NCI-H82 treated with DMSO at 0.1 percent for 48 hours (cell line): Measurements from ENCODE around the gene AKT1.
"Not testable (repeated sequence)": the region's sequence is repeated elsewhere in the genome, so short reads cannot be mapped to it uniquely, and the experiment has no call there.

Experiments used
- DNase-seq: peaks from one replicate; lab custom pipeline; 2025; ENCODE audit not compliant: unreplicated experiment; lab: John Stamatoyannopoulos, UW

AKT1 gene

DNA sequence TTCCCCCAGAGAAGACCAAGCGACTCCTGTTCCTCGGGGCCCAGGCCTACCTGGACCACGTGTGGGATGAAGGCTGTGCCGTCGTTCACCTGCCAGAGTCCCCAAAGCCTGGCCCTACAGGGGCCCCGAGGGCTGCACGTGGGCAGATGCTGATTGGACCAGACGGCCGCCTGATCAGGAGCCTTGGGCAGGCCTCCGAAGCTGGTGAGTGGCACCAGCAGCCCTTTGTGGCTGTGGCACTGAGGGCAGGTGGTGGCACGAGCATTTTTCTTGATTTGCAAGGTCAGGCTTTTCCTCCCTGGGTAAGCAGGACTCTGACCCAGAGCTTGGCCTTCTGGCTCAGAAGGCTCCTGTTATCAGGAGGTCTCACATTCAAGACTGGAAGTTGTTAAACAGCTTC, 39.9 kb downstream of the AKT1 start:
- no peak for DNase-seq

DNA sequence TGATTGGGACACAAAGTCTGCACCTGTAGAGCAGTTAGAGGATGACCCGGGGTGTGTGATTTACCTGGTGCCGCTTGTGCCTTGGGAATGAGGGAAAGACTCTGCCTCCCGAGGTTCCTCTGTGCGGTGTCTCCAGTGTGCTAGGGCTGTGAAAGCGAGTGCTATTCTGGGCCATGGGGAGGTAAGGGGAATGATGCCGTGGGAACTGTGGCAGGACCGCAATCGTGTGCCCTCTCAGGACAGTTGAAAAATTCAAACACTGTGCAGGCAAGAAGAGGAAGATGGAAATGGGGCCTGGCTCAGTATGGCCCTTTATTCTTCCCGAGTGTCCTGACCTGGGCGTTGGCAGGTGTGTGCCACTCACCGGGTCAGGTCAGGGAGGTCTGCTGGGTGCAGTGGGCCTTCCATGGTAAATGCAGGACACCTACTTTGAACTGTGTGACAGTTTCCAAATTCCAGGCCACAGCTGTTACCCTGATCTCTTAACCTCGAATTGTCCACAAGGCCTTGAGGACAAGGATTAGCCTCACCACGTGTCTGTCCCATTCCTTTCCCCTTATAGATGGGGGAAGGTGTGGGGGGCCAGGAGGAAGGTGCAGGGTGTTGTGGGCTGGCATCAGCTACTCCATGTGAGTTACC, 41.2 kb downstream of the AKT1 start:
- DNase-seq: no peak

DNA sequence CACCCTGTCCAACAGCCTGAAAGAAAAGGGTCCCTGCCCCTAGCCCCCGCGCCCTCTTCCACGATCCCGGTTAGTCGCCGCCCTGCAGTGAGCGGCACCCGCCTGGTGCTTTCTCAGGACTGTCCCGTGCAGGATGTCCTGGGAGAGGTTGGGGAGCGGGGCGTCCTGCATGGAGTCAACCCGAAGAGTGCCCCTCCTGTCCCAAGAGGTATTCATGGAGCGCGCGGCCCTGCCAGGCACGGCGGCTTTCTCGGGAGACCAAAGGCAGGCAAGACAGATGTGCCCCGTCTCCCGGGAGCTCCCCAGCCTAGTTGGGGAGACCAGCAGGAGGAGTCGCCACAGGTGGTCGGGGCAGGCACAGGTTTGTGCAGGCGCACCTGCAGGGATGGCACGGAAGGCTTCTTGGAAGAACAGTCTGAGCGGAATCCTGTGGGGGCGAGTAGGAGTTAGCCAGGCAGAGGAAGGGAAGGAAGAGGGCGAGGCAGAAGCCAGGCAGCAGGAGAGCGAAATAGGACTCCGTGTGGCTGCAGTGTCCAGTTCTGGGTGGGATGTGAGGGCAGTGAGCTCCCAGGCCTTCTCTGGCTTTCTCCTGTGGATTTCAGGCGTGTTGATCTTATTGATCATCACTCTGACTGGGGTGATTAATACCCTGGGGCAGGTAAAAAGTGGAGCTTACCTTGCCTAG, 41.9 kb downstream of the AKT1 start:
- DNase-seq: no peak

DNA sequence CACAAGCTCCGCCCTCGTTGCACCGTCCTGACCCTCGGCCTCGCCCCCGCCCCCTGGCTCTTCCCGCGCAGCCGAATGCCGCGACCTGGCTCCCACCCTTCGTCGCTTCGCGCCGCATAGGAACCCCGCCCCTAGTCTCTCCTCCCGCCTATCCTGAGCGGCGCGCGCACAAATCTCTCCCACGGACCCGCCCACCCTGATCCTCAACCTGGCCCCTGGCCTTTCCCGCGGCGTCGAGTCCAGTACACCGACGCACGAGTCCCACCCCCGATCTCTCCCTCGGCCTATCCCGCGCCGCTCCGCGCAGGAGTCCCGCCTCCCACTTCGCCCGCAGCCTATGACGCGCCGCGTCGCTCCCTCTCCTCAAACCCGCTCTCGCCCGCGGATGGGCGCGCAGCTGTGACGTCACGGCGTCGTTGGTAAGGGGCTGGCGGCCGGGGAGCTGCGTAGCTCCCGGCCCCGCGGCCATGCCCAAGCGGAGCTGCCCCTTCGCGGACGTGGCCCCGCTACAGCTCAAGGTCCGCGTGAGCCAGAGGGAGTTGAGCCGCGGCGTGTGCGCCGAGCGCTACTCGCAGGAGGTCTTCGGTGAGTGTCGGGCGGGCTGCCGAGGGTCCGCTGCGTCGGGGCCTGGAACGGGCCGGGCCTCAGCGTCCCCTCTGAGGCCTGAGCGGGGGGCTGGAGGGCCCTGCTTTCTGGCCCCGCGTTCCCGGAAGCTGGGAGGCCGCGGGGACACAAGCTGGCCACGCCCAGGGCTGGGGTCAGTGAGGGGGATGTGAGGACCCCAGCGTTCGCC, 42.6 kb downstream of the AKT1 start, which contains the start of gene SIVA1:
TSS of gene SIVA1 (plus strand) at position 413 of the 793 bp plus-strand sequence. CDS start at position 468, 55 bp downstream.
- DNase-seq: peak; percentile 100

DNA sequence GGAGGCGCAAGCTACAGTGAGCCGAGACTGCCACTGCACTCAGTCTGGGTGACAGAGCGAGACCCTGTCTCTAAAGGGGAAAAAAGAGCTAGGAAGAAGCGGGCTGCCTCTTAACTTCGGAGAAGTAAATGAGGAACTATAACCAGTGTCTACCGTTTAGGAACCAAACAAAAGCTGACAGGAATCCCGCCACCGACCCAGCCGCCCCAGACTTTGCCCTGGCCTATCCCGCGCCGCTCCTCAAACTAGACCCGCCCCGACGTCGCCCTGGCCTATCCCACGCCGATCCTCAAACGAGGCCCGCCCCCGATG, 43.2 kb downstream of the AKT1 start:
- DNase-seq: no peak

GRCh38 chr14:104751539-104752422, 43.8 kb downstream of the AKT1 start:
- DNase-seq: no peak

- not testable (repeated sequence) for DNase-seq
Measured at GRCh38 chr14:104750753-104751057, 44.8 kb downstream of the AKT1 start.

DNA sequence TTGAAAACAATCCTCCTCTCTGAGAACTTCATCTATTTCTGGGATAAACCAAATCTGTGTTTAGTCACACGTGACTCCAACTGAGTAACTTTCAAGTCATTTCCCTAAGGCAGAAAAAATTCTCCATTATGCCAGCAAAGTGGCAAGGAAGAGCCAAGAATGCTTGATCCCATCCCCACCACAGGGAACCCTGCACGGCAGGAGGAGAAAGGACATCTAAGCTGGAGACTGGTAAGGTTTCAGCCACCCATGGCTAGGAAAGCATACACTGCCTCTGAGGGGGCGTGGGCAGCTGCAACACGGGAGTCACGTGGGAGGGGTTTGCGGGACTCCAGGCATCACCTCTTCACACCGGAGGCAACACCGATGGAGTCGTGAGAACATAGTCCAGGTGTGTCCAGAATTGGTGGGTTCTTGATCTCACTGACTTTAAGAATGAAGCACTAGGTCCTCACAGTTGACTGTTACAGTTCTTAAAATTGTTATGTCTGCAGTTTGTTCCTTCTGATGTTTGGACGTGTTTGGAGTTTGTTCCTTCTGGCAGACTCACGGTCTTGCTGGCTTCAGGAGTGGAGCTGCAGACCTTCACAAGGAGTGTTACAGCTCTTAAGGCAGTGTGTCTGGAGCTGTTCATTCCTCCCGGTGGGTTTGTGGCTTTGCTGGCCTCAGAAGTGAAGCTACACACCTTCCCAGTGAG, 45.3 kb downstream of the AKT1 start:
- no peak for DNase-seq

DNA sequence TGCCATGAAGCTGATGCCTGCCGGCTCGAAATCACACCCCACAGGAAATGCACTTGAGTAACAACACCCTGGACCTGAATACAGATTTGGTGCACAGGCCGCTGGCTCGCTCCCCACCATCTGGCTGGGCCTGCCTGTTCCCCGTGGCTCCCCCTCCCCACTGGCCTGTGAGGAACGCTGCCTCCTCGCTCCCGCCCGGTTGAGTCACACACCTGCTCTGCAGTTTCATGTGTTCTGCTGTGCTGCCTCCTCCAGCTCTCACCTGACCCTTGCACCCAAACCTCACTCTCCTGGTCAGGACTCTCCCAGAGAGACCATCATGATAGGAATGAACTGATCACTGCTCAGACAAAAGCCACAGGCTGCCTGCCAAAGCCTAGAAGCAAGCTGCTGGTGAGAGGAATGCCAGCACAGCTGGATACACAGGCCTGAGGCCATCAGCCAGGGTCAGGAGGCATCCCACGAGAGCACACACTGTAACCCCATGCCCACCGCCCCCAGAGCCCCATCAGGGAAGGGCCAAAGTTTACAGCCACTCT, 46.4 kb downstream of the AKT1 start:
- no peak for DNase-seq

- no peak for DNase-seq
Measured at GRCh38 chr14:104747876-104748275, 47.7 kb downstream of the AKT1 start.

DNA sequence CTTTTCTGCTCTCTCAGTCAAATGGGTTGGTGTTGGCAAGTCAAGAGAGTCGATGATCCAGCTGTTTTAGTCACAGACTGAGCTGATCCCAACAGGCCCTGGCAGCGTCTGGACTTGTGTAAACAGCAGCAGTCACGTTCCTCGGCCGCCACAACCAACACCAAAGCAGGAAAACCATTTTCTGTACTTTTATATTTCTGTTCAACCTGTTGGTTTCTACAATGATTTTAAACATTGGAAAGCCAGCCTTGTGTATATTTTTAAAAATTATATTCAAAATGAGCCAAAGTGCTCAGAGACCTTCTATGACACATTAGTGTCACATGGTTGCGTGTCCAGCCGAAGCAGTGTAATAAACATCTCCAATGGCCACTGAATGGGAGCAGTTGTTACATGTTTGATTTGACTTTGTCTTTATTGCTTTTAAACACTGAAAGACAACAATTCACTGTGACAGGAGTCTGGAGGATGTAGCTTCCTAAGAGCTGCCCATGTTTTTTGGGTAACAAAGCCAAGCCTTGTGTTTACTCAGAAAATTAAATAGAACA, 48.5 kb downstream of the AKT1 start:
- no peak for DNase-seq

- no peak for DNase-seq
Measured at GRCh38 chr14:104746071-104746545, 49.4 kb downstream of the AKT1 start.

DNA sequence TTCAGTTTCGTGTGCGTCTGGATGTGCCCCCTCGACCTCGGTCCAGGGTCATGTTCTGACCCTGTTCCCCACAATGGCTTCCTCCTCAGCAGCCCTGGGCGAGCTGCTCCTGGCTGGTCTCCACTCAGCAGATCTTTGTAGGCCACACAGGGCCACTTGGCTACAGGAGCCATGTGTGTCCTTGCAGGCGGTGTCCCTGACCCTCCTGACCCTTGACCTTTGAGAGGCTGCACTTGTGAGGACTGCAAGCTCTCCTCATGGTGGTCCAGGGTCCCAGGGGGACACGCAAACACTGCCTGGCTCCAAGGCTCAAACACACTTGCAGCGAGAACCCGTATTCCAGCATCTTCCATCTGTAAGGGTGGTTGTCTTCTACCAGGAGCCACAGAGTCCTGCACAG, 50.1 kb downstream of the AKT1 start:
- DNase-seq: no peak

GRCh38 chr14:104744484-104744883, 51.1 kb downstream of the AKT1 start:
- DNase-seq: no peak

- no peak for DNase-seq
Measured at GRCh38 chr14:104743461-104744380, 51.8 kb downstream of the AKT1 start.

GRCh38 chr14:104742586-104743455, 52.7 kb downstream of the AKT1 start:
- no peak for DNase-seq

- no peak for DNase-seq
Measured at GRCh38 chr14:104741803-104742251, 53.7 kb downstream of the AKT1 start.
